ENCODE measurements around the gene EVC.

The EVC gene

DNA sequence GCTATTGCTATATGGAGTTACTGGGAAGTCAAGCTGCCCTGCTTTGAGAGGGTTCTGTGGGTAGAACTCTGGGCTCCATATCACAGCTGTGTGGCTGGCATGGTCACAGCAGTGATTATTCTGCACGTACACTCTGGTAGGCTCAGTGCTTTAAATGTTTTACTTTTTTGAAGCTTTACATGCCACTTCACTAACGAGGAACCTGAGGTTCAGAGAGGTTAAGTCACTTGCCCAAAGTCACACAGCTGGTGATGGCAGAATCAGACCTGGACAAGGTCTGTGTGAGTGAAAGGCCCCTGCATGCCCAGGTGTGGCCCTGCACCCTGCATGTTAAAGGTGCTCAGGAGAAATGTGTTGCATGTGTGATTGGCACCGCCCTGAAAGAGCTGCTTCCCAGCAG is 24.5 kb downstream of the EVC start:
- DNase-seq: no peak

DNA sequence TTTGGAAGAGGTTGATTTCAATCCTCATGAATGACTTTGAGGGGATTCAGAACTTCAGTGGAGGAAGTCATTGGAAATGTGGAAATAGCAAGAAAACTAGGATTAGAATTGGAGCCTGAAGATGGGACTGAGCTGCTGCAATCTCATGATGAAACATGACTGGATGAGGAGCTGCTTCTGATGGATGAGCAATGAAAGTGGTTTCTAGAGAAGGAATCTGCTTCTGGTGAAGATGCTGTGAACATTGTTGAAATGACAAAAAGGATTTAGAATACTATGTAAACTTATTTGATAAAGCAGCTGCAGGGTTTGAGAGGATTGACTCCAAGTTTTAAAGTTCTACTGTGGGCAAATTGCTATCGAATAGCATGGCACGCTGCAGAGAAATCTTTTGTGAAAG is 27.1 kb downstream of the EVC start:
- DNase-seq: no peak

DNA sequence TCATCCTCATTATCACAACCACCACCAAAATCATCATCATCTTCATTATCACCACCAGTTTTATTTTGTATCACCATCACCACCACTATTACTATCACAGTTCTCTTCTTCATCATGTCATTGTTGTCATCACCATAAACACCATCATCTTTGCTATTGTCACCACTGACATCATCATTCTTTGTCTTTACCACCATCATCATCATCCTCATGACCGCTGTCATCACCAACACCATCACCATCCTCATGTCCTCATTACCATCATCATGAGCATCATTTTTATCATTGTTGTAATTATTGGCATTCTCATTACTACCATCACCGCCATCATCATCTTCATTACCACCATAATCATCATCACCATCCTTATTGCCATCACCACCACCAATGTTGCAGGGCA is 31.4 kb downstream of the EVC start:
- DNase-seq: no peak

DNA sequence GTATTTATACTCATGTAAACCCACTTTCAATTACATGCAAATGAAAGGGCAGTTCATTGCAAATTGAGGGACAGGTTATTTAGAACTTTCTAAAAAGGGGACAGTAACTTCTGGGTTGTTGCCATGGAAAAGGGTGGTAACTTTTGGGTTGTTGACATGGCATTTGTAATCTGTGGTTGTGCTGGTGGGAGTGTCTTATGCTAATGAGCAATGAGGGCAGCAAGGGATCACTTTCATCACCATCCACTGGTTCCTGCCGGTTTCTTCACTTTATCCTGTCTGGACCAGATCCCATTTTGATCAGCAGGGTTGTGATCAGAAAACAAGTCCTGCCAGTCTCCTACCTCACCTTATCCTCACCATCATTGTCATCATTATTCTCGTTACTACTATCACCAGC is 32.0 kb downstream of the EVC start:
- no peak for DNase-seq

DNA sequence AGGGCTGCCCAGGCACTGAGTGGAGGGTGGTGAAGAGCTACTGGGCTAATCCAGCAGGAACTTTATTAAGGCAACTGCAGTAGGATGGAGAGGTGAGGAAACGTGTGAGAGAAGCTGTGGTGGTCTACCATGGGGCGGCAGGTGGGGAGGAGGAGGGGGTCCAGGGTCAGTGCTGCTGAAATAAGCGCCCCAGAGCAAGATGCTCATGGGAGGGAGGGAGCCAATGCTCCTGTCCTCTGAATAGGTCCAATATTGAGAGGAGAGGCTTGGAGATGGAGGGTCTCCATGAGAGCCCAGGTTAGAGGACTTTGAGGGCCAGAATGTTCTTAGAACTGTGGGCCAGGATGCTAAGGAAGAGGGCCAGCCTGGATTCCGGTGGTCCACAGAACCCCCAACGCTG is 35.2 kb downstream of the EVC start:
- DNase-seq: no peak

DNA sequence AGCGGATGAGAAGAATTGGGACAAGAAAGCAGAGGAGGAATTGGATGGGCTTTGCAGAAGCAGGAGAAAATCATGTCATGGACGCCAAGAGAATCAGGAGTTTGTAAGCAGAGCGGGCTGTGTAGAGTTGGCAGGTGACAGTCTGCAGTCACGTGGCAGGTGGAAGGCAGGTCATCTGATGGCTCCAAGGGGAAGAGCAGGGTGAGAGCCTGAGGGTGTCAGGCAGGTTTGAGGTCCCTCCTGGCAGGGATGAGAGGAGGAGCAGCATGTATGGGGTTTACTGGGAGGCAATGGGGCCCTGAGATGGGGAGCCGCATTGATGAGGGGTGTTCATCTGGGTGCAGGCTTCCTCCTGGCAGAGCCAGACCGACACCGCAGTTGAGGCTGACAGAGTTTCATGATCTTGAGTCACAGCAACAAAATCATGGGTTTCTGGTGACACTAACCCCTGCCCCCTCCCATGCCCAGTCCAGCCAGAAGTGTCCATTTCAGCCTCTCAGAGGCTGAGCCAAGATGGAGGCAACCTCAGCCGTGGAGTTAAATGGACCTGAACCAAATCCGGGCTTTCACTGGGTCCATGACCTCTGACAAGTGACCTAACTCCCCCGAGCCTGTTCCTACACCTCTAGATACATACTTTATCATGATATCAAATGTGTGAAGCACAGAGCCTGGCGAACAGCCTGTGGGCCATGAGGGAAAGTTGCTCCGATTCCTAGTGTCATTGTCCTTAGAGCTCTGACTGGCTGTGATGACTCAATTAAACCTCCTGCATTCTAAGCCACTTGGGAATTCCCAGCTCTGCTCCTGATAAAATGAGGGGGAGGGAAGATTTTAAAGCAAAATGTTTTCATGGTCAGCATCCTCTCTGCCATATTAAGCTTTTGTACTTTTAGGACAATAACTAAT is 36.1 kb downstream of the EVC start:
- no peak for DNase-seq

DNA sequence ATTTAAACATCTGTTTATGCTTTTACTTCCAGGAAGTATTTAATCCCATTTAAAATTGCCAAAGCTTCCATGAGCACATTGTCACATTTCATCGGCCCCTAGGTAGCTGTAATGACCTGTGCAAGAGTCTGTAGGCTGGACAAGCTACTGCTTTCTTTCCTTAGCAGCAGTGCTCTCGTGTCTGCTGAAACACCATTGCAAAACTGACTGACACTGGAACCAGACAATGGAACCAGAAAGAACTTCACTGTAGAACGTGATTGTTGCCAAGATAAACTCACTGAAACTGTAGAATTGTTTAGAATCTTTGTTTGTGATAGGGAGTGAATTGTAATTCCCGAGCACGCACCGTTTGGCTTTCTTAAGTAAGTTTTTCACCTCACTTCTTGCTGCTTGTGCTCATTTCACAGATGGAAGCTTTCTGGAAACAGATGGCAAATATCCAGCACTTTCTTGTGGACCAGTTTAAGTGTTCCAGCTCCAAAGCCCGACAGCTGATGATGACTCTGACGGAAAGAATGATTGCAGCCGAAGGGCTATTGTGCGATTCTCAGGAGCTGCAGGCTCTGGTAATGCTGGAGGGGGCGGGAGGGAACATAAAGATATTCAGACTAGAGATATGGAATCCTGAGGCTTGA is 36.9 kb downstream of the EVC start:
- no peak for DNase-seq

DNA sequence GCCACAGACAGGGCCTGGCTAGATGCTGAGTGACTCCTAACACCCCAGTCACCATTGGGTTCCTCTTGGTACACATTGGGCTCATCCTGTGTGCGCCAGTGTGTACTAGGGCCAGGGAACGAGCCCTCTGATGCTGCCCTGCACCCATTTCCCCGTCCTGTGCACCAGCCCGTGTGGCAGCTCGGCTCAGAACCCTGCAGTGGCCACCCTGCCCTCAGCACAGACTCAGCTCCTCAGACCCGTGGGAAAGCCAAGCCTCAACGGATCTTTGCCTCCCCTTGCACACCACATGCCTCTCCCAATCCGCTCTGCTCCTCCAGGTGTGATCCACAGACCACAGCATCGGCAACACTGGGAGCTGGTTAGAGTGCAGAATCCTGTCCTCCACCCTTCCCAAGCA is 38.6 kb downstream of the EVC start:
- no peak for DNase-seq

DNA sequence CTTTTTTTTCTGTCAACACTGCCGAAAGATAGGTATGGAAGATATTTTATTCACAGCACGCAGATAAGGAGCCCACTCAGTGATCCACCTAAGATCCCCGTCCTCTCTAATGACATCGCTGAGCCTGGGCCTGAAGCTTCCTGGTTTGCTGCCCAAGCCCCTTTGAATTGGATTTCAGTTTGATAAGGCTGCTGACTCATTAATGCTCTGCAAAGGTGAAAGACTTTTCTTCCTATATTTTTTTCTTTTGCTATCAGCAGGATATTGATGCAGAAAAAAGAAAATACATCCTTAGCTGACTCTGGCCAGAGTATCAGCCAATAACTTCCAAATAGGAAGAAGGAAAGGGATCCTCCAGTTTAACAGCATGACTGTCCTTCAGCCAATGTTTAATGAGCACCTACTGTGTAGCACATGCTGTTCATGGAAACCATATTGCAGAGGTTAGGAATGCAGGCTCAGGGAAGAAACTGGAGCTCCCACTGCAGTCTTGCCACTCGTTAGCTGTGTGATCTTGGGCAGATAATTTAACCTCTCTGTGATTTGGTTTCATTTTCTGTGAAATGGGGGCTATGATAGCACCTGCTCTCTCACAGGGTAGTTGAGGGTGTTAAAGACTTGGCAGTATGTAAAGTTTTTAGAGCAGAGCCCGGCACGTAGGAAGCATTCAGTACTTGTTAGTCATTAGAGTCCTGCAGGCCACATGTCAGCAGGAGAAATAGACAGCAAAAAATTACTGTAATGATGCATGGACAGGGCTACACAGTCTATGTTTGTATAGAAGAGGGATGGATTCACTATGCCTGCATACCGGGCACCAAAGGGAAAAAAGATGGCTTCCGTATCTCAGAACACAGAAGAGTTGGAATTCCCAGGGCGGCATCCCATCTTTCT is 39.3 kb downstream of the EVC start:
- no peak for DNase-seq

DNA sequence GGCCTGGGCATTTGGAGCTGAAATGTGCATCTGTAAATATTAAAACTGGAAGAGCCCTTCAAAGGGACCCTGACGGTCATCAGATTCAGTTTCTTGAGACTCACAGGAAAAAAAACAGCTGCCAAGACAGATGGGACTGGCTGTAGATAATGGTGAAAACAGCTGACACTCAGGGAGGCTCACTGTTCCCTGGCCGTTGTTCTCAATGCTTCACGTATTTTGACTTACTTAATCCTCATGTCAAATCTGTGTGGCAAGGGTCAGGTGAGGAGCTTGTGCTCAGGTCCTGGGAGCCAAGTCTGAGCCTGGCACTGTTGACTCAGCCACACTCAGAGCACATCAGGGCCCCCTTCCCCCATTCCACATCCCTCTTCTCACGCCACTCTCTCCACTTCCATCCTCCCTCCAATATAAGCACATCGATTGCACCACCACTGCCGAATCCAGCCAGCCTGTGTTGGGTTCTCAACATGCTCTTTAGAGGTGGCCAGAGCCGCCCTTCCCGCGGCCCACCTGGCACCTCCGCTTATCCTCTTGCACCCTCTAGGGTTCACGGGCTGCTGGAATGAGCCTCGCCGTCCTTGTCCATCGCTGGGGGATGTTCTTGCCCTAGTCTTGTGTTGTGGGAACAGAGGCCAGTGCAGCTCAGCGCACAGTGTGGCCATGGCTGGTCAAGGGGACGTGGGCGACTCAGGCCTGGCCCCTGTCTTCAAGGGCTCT is 40.1 kb downstream of the EVC start:
- DNase-seq: no peak

DNA sequence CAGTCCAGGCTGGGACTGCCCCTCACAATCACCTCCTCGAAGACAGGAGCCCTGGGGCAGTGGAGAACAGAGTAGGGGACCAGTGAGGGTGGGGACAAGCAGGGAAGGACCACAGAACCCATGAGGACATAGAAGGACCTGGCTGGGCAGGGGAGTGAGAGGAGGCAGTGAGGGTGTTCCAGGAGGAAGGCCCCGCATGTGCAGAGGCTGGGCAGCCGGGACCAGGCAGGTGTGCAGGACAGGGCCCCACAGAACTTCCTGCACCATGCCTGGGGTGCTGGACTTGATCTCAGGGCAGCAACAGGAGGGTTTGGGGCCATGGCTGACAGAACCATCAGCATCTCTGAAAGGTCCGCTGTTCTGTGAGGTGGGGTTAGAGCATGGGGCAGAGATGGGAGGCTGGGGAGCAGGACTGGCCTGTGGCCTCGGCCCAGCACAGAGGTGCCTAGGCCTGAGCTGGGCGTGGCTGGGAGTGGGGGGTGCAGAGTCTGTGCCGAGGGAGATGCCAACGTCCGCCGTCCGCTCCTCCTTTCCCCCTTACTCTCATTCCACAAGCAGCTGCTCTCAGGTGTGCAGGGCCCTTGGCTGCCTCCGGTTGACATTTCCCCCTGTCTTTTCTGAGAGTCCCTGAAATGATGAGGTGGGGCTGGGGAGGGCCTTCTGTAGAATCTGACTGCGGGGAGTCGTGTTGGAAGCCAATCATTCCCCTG is 40.8 kb downstream of the EVC start:
- DNase-seq: no peak

DNA sequence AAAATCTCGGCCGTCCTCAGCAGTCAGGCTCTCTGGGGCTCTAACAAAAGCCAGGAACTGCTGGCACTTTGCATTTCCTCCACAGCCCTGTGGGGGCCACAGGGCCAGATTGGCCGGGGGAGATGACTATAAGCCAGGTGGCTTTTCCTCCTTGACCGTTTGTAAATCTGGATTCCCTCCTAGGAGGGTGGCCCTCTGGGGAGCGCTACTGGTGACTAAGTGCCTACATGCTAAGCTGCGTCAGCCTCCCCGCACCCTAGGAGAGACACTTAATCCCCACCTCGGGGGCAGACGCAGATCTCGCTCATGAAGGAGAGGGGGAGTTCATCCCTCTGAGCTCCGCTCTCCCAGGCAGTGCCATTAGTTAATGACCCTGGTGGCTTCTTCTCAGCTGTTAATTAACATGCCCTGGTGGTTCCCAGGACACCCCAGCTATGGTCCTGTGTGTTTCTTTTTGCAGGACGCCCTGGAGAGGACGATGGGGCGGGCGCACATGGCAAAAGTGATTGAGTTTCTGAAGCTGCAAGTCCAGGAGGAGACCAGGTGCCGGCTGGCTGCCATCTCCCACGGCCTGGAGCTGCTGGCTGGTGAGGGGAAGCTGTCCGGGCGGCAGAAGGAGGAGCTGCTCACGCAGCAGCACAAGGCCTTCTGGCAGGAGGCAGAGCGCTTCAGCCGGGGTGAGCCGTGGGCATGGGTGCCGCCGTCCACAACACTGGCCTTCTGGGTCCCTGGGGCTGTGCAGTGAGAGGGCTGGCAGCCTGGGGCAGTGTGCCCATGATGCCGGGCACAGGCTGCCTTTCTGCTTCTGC is 41.6 kb downstream of the EVC start:
- no peak for DNase-seq

DNA sequence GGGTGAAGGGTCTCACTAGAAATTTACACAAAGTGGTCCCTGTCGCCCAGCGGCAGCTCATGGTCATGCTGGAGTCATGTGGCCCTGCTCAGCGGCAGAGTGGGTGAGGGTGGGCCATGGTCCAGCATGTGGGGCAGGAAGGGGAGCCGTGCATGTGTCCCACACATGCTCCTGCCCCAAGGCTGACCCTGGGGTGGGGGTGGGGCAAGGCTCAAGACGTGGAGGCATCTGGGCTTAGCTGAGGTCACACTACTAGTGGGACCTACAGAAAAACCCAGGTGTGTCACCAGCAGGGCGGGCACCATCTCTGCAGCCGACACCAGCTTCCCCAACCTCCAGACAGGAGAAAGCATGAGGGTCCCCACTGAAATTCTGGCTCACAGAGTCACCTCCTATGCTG is 42.4 kb downstream of the EVC start:
- no peak for DNase-seq

DNA sequence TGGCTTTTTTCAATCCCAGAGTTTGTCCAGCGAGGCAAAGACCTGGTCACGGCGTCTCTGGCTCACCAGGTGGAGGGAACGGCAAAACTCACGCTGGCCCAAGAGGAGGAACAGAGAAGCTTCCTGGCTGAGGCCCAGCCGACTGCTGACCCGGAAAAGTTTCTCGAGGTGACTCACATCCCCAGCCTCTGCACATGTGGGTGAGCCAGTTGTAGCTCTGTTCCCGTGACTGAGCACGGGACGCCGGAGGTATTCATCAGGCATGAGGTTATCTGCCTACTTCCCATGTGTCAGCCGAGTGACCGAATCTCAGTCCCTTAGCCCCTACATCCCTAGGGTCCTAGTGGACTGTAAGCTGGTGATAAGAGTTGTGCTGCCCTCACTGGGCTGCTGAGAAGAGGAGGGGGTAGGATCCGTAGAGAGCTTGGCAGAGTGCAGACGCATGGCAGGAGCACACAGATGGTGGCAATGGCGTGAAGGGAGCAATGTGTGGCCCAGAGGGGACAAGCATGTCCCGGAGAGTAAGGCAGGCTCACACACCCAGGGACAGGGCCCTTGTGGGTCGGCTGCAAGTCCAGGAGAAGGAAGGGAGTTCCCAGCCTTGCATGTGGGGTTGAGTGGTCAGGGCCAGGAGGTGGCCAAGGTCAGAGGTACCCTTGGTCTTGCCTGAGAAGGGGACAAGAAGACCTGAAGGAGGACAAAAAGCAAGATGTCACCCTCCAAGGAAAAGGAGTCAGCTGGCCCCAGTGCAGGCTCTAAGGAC is 42.9 kb downstream of the EVC start:
- no peak for DNase-seq

DNA sequence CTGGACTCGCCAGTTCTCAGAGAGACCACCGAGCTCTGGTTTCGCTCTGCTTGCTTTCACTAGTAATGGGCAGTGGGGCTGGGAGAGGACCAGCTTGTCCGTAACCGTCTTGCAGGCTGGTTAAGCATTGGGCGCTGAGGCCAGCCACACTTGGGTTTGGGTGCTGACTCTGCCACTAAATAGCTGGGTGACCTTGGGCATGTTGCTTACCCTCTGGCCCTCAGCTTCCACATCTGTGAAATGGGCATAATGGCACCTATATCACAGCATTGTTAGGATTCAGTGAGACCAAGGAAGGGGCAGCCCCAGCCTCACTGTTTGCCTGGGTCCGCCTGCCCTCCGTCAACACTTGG is 43.5 kb downstream of the EVC start:
- no peak for DNase-seq

DNA sequence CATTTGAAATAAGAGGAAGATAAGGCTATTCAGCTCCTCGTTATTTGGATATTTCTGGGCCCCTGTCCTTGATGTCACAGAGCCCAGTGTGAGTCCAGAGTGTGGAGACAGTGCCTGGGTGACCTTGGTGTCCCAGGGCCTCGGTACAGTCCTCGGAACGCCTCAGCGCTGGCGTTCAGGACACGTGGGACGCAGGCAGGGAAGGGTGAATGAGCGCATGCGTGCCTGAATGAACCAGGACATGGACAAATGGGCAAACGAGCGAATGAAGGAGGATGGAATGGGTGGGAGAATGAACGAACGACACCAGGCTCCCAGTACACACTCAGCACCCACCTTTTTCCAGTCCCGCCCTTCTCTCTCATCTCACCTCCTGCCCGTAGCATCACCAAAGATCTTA is 44.2 kb downstream of the EVC start:
- DNase-seq: no peak

DNA sequence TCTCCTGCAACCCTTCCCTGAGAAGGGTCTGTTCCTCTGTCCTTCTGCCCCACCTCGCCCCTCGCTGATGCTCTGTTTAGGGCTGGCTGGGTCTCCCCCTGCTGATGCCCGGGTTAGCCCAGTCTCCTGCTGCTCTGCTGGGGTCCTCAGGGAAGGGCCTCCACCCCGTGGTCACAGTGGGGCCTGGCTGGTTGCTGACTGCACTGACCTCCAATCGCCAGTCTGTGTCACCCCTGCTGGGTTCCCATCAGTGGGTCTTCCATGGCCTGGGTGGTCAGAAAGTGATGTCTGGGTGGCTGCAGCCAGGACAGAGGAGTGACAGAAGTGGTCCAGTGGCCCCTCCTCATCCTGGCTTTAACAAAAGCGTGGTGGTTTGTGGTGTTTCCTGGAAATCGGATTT is 44.7 kb downstream of the EVC start:
- no peak for DNase-seq

DNA sequence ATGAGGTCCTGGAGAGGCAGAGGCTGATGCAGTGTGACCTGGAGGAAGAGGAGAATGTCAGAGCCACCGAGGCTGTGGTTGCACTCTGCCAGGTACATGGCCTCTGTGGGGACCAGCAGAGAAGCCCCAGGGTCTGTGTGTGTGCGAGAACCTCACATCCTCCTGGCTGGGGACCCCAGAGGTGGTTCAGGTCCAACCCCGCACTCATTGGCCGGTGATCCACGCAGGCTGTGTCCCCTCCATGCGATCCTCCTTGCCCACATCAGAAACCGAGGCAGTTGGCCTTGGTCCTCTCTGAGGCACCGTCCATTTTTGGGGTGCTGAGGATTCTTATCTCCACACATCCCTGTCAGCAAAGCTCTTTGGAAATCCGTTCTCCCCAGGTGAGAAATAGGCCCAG is 45.3 kb downstream of the EVC start:
- DNase-seq: no peak

DNA sequence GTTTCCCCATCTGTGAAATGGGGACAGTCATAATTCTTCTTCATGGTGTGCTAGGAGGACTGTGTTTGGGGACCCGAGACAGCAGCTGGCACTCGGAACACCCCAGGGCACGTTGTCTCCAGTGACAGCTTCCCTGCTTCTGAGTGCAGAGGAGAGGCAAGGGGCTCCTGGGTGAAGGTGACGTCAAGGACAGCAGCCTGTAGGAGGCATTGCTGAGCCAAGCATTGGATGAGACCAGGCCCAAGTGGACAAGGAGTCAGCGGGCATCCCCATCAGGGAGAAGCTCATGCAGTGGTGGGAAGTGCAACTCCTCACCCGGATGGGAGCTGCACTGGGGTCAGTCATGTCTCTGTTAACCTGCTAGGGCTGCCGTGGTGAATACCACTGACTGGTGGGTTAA is 46.1 kb downstream of the EVC start:
- DNase-seq: no peak

DNA sequence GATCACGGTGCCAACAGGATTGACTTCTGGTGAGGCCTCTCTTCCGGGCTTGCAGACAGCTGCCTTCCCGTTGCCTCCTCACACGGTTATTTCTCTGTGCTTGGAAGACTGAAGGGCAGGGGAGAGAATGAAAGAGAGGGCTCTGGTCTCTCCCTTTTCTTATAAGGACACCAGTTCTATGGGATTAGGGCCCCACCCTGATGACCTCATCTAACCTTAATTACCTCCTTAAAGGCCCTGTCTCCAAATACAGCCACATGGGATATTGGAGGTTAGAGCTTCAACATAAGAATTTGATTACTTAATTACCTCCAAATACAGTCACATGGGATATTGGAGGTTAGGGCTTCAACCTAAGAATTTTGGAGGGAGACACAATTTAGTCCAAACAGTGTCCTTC is 46.5 kb downstream of the EVC start:
- DNase-seq: no peak

DNA sequence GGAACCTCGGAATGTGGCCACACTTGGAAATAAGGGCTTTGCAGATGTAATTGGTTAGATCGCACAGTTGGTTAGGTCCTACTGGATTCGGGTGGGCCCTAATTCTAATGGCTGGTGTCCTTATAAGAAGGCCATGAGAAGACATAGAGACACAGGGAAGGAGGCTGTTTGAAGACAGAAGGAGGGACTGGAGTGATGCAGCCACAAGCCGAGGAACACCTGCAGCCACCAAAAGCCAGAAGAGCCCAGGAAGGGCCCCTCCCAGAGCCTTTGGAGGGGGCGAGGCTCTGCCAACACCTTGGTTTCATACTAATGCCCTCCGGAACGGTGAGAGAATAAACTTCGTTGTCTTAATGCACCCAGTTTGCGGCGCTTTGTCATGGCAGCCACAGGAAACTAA is 47.0 kb downstream of the EVC start:
- DNase-seq: no peak

Data from NCI-H1092 treated with DMSO at 0.1 percent for 48 hours (cell line).